Osteocyte (in vitro differentiated cells): ENCODE measurements around the gene AGMO. TPM values are rescaled to one million over a fixed set of nuclear protein-coding genes. Genes with fewer than 3 reads are reported as not detected.

ENCODE experiments used
- DNase-seq: peaks from one replicate; pipeline ENCODE4 v3.0.0; 2021; ENCODE audit warnings: mixed read lengths; ENCODE audit not compliant: unreplicated experiment; ENCODE audit errors: extremely low spot score
- H3K27ac Mint-ChIP-seq: one replicate; pipeline ENCODE4 v1.8.0; 2021; ENCODE audit warnings: mild to moderate bottlenecking, mixed read lengths; ENCODE audit not compliant: unreplicated experiment
- H3K27me3 Mint-ChIP-seq: one replicate; pipeline ENCODE4 v1.8.0; 2021; ENCODE audit warnings: mixed read lengths; ENCODE audit not compliant: unreplicated experiment
- H3K36me3 Mint-ChIP-seq: one replicate; pipeline ENCODE4 v1.8.0; 2021; ENCODE audit warnings: mixed read lengths; ENCODE audit not compliant: unreplicated experiment
- H3K4me1 Mint-ChIP-seq: one replicate; pipeline ENCODE4 v1.8.0; 2021; ENCODE audit warnings: mixed read lengths; ENCODE audit not compliant: unreplicated experiment
- H3K4me3 Mint-ChIP-seq: one replicate; pipeline ENCODE4 v1.8.0; 2021; ENCODE audit warnings: mild to moderate bottlenecking, moderate library complexity, mixed read lengths; ENCODE audit not compliant: unreplicated experiment
- H3K9me3 Mint-ChIP-seq: one replicate; pipeline ENCODE4 v1.8.0; 2021; ENCODE audit warnings: mixed read lengths; ENCODE audit not compliant: unreplicated experiment
- total RNA-seq: library from RNA; stranded (reverse); gene quantifications from 2 replicates; pipeline ENCODE4 v1.2.1, GENCODE V29; 2021
- TF ChIP-seq, protein P1 (sequence below): fragments of 200-600 bp; sonication (generic); IDR thresholded peaks from 2 replicates; pipeline ENCODE4 v1.5.0; 2021; ENCODE audit warnings: antibody characterized with exemption, mild to moderate bottlenecking, moderate library complexity

AGMO gene
- total RNA-seq, 1 donor from 2014 or later, result 1.7 TPM

DNA sequence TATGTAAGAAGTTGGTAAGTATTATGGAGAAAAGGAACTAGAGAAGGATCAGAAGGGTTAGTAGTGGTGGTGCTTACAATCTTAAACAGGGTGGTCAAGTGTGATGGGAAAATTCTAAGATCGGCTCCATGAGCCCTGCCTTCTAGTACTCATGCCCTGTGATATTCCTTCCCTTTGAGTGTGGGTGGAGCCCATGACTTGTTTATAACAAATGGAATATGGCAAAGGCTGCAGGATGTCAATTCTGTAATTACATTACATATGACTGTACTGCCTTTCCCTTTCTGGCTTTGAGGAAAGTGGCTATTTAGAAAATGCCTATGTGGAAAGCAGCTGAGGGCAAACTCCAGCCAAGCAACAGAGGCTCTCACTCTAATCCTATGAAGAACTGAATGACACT lies 309.6 kb downstream of the AGMO start:
- Mint-ChIP-seq H3K36me3 (no peaks in the 10 kb centered on the region), H3K27me3 (no peaks in the 10 kb centered on the region), H3K4me3 (no peak overlapping the region), H3K4me1 (no peaks in the 10 kb centered on the region), H3K9me3 (peaks cover 18% of the 10 kb centered on the region), H3K27ac (no peak overlapping the region)
- DNase-seq, result no peak
- TF ChIP-seq, protein P1, sequence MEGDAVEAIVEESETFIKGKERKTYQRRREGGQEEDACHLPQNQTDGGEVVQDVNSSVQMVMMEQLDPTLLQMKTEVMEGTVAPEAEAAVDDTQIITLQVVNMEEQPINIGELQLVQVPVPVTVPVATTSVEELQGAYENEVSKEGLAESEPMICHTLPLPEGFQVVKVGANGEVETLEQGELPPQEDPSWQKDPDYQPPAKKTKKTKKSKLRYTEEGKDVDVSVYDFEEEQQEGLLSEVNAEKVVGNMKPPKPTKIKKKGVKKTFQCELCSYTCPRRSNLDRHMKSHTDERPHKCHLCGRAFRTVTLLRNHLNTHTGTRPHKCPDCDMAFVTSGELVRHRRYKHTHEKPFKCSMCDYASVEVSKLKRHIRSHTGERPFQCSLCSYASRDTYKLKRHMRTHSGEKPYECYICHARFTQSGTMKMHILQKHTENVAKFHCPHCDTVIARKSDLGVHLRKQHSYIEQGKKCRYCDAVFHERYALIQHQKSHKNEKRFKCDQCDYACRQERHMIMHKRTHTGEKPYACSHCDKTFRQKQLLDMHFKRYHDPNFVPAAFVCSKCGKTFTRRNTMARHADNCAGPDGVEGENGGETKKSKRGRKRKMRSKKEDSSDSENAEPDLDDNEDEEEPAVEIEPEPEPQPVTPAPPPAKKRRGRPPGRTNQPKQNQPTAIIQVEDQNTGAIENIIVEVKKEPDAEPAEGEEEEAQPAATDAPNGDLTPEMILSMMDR, result no peak

- no peaks in the 10 kb centered on the region for H3K27me3 Mint-ChIP-seq
- peaks cover 4% of the 10 kb centered on the region for H3K9me3 Mint-ChIP-seq
- no peak overlapping the region for H3K27ac Mint-ChIP-seq
- TF ChIP-seq, protein P1, result no peak
- DNase-seq, result no peak
- no peak overlapping the region for H3K4me3 Mint-ChIP-seq
- no peaks in the 10 kb centered on the region for H3K36me3 Mint-ChIP-seq
- H3K4me1 Mint-ChIP-seq, result no peaks in the 10 kb centered on the region
Observed at GRCh38 chr7:15248514-15248913, 313.3 kb downstream of the AGMO start.

DNA sequence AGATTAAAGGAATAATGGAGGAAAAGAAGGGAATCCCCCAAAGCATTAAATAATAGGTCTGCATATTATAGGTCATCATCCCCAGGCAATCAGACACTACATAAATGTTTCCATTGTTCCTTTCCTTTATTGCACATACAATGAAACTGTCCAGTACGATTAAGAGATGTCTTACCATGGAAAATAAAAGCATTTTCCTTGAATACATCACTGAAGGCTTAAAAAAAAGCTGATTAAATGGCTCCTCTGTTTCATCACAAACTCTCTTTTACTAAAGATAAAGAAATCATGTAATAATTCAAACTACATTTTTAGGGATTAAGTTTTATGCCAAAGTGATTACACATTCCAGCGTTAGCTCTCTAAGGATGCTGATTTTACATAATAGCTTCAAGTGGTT lies 316.0 kb downstream of the AGMO start:
- Mint-ChIP-seq H3K27ac (no peak overlapping the region), H3K27me3 (no peaks in the 10 kb centered on the region), H3K4me1 (peaks cover 3% of the 10 kb centered on the region), H3K9me3 (no peaks in the 10 kb centered on the region), H3K36me3 (no peaks in the 10 kb centered on the region), H3K4me3 (no peak overlapping the region)
- TF ChIP-seq, protein P1, result no peak
- no peak for DNase-seq

GRCh38 chr7:15239801-15240200 lies 322.0 kb downstream of the AGMO start:
- Mint-ChIP-seq H3K27me3 (no peaks in the 10 kb centered on the region), H3K36me3 (no peaks in the 10 kb centered on the region), H3K27ac (no peak overlapping the region), H3K4me1 (peaks cover 3% of the 10 kb centered on the region), H3K4me3 (no peak overlapping the region), H3K9me3 (peaks cover 4% of the 10 kb centered on the region)
- DNase-seq, result no peak
- TF ChIP-seq, protein P1, result no peak

- Mint-ChIP-seq H3K36me3 (no peaks in the 10 kb centered on the region), H3K4me3 (no peak overlapping the region), H3K4me1 (no peaks in the 10 kb centered on the region), H3K27ac (no peak overlapping the region), H3K9me3 (peaks cover 16% of the 10 kb centered on the region), H3K27me3 (no peaks in the 10 kb centered on the region)
- no peak for DNase-seq
- TF ChIP-seq, protein P1, result no peak
Observed at GRCh38 chr7:15236952-15237351, 324.9 kb downstream of the AGMO start.
